ENCODE results near the gene RNU7-1. TPM values are rescaled to one million over a fixed set of nuclear protein-coding genes. Genes with fewer than 3 reads are reported as not detected.

Gene RNU7-1
- polyA plus RNA-seq, 3 donors: not detected

GRCh38 chr12:6959058-6959804, 15.6 kb downstream of the RNU7-1 start:
- no peak for DNase-seq (ENCODE audit: extremely low read depth in 1 of 11, low read depth in 9 of 11, low spot score in 4 of 11)

GRCh38 chr12:6959805-6960592, 16.4 kb downstream of the RNU7-1 start:
- DNase-seq (ENCODE audit: extremely low read depth in 1 of 11, low read depth in 9 of 11, low spot score in 4 of 11): no peak

DNA sequence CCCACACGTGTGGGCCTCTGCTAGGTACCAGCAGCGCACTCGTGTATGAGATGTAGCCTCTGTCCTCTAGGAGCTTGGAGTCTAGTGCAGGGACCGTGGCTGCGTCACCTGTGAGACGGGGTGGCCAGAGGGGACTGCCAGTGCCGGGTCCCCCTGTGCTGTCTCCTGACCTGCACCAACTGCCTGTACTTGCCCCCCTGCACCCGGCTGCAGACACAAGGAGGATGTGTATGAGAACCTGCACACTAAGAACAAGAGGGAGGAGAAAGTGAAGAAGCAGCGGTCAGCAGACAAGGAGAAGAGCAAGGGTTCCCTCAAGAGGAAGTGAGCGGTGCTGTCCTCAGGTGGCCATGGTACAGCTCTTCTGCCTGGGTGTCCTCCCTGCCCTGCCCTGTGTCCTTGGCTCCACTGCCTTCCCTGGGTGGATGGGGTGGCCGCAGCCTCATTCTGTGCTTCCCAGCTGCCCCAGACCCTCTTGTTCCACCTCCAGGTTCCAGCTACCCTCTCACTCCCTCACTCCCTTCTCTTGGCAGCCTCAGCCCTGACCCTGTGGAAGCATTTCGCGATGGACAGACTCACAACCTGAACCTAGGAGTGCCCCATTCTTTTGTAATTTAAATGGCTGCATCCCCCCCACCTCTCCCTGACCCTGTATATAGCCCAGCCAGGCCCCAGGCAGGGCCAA, 17.1 kb downstream of the RNU7-1 start:
- DNase-seq (ENCODE audit: extremely low read depth in 1 of 11, low read depth in 9 of 11, low spot score in 4 of 11): no peak

DNA sequence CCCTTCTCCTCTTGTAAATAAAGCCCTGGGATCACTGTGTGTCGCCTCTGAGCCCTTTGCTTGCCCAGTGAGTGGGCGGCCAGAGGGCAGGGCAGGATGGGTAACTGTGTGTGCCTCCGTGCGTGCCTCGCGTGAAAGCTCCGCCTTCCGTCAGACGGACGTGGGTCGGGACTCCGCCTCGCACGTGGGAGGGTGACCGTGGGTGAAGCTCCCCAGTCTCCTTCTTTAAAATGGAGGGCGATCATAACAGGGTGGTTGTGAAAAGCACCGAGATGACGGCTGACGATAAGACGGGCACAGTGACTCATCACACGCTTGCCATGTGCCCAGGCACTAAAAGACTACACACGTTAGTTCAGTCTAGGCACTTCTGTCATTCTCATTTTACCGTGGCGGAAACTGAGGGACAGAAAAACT, 17.7 kb downstream of the RNU7-1 start:
- DNase-seq (ENCODE audit: extremely low read depth in 1 of 11, low read depth in 9 of 11, low spot score in 4 of 11): no peak

GRCh38 chr12:6961695-6962284, 18.2 kb downstream of the RNU7-1 start:
- DNase-seq (ENCODE audit: extremely low read depth in 1 of 11, low read depth in 9 of 11, low spot score in 4 of 11): peak in 2 of 11 donors; percentile 56 to 65

GRCh38 chr12:6962285-6963015, 18.8 kb downstream of the RNU7-1 start:
- DNase-seq (ENCODE audit: extremely low read depth in 1 of 11, low read depth in 9 of 11, low spot score in 4 of 11): no peak

- DNase-seq (ENCODE audit: extremely low read depth in 1 of 11, low read depth in 9 of 11, low spot score in 4 of 11): peak in 3 of 11 donors; percentile 42 to 57 (median 55)
These were observed 19.6 kb downstream of the RNU7-1 start for GRCh38 chr12:6963016-6963731.

DNA sequence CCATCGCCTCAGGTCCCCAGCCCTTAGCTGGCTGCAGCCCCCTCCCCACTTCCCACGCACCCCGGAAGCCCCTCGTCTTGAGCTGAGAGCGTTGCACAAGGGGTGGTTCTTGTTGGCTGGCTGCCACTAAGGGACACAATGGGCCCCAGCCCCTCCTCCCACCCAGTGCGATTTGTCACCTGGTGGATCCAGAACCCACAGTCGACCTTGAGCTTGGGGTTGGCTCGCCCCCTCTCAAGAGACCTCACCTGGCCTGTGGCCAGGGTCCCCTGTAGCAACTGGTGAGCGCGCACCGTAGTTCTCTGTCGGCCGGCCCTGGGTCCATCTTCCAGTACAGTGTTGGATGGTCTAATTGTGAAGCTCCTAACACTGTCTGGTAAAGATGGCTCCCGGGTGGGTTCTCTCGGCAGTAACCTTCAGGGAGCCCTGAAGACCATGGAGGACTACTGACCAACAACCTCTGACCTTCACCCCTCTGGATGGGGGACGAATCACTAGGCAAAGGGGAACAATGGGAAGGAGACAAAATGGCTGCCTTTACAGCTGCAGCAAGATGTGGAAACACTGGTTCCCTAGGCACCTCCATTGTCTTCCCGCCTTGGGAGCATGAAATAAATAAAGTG, 20.3 kb downstream of the RNU7-1 start:
- no peak for DNase-seq (ENCODE audit: extremely low read depth in 1 of 11, low read depth in 9 of 11, low spot score in 4 of 11)

DNA sequence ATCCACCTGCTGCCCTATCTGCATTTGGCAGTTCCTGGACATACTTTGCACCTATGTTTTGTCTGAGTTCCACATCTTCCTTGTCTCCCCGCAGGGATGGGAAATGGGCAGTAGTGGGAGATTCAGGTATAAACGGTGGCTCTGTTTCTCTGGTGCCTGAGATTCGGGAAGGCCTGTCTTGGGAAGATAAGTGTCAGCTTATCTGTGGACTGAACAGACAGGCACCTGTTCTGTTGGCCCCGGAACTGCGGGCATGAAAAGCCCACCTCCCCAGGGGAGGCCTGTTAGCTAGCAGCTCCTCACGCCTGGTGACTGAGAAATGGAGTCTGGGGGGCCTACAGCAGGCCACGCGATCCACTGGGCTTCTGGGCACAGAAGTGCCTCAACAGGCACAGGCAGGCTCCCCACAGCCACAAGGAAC, 21.0 kb downstream of the RNU7-1 start:
- no peak for DNase-seq (ENCODE audit: extremely low read depth in 1 of 11, low read depth in 9 of 11, low spot score in 4 of 11)

- peak in 9 of 11 donors; percentile 65 to 84 (median 80) for DNase-seq (ENCODE audit: extremely low read depth in 1 of 11, low read depth in 9 of 11, low spot score in 4 of 11)
These were observed 21.5 kb downstream of the RNU7-1 start for GRCh38 chr12:6965026-6965661.

- DNase-seq (ENCODE audit: extremely low read depth in 1 of 11, low read depth in 9 of 11, low spot score in 4 of 11): no peak
These were observed 22.1 kb downstream of the RNU7-1 start for GRCh38 chr12:6965714-6966113.

- DNase-seq (ENCODE audit: extremely low read depth in 1 of 11, low read depth in 9 of 11, low spot score in 4 of 11): no peak
These were observed 22.7 kb downstream of the RNU7-1 start for GRCh38 chr12:6966351-6966750.

DNA sequence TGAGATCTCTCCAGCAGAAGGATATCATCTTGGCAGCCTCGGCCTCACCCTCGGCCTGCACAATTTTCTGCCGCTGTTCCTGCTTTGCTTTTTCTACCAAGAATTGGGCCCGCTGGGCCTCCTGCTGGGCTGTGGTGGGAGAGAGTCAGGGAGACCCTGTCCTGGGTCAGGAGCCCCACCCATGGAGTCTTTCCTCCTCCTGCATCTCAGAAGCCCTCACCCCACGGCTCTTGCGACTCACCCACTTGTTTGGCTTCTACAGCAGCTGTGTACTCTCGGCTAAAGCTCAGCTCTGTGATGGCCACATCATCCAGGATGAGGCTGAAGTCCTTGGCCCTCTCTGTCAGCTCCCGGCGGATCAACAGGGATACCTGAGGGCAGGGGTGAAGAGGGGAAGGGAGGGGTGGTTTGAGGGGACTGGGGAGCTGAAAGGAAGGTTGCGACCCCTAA, 24.1 kb downstream of the RNU7-1 start:
- DNase-seq (ENCODE audit: extremely low read depth in 1 of 11, low read depth in 9 of 11, low spot score in 4 of 11): no peak

- DNase-seq (ENCODE audit: extremely low read depth in 1 of 11, low read depth in 9 of 11, low spot score in 4 of 11): no peak
These were observed 24.8 kb downstream of the RNU7-1 start for GRCh38 chr12:6968426-6968825.

DNA sequence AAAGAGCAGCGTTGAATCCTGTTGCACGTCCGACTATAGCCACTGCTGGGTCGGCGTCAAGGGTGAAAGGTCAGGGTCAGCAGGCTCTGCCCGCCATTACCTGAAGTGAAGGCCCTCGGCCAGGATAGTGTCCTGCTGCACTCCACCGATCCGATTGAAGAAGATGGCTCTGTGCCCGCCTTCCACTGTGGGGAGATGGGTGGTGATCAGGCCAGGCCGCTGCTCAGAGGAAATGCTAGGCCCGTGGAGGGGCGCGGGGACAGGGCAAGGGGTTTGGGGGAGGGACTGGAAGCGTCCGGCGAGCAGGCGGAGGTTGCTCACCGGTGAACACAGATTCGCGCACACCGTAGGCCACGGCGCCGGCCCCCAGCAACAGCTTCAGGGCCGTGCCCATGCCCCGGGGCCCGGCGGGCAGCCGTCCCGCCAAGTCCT, 26.5 kb downstream of the RNU7-1 start:
- no peak for DNase-seq (ENCODE audit: extremely low read depth in 1 of 11, low read depth in 9 of 11, low spot score in 4 of 11)

GRCh38 chr12:6974180-6974579, 30.6 kb downstream of the RNU7-1 start:
- no peak for DNase-seq (ENCODE audit: extremely low read depth in 1 of 11, low read depth in 9 of 11, low spot score in 4 of 11)
